Measurements from ENCODE around the gene RPS3. TPM values are rescaled to one million over a fixed set of nuclear protein-coding genes. Genes with fewer than 3 reads are reported as not detected.

Gene RPS3
- total RNA-seq, 1 experiment from 2014 or later: 2,875 TPM

DNA sequence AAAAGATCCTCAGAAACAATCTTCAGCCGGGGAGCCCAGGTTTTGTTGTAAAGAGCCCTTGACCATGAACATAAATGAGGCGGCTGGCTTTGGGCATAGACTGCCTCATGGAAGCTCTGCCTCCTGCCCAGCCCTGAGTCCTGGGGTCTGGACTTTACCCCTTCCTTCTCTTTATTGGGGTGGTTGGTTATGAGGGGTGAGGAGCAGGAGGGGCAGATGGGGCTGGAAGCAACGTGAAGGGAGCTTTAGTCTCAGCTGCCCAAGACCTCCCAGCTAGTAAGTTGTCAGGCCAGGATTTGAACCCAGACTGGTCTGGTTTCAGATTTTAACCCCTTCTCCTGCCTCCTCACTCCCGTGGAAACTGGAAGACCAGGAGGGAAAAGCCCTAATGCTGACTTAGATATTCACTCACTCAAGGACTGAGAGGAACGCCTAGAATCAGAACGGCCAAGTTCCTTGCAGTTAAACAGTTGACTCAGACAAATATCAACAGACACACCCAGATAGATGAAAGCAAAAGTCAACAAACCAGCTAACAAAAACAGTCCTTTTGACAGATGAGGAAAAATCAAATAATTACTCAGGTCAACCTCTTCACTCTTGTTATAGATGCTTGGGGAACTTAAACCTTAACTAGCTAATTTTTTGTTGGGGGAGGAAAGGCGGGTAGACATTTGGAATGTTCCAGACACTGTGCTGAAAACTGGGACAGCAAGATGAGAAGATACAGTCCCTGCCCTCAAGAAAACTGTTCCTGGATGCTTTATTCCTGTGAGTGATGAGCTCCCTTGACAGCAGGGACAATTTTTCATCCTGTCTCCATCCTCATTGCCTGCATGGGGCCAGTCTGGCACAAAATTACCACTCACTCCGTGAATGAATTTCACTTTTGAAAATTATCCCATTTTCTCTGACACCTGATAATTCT lies 27.1 kb upstream of the RPS3 start:
- no peaks in the 10 kb centered on the region for H3K27me3 ChIP-seq (replicated peaks; ENCODE audit: insufficient read depth, low read depth, low read length, poor library complexity)
- no peak overlapping the region for H3K27ac ChIP-seq (ENCODE audit: low read depth, low read length, poor library complexity, severe bottlenecking)
- CTCF ChIA-PET: interaction anchor here (0.8 to 1.2 kb wide), 2 partner anchors 32 to 92 kb away, joined by 3 read pairs; no protein-coding TSS in a partner anchor
- no peaks in the 10 kb centered on the region for H3K36me3 ChIP-seq (ENCODE audit: insufficient read depth, low read length, poor library complexity, severe bottlenecking)
- DNase-seq (ENCODE audit: low spot score): no peak
- intact Hi-C loops (cut with micrococcal nuclease; ENCODE audit: unreplicated experiment): no loop called here
- TF ChIP-seq EZH2 (IDR thresholded peaks at IDR 0.05; ENCODE audit: borderline replicate concordance, low read depth, low read length, poor library complexity, severe bottlenecking): no peak
- TF ChIP-seq, protein P1, sequence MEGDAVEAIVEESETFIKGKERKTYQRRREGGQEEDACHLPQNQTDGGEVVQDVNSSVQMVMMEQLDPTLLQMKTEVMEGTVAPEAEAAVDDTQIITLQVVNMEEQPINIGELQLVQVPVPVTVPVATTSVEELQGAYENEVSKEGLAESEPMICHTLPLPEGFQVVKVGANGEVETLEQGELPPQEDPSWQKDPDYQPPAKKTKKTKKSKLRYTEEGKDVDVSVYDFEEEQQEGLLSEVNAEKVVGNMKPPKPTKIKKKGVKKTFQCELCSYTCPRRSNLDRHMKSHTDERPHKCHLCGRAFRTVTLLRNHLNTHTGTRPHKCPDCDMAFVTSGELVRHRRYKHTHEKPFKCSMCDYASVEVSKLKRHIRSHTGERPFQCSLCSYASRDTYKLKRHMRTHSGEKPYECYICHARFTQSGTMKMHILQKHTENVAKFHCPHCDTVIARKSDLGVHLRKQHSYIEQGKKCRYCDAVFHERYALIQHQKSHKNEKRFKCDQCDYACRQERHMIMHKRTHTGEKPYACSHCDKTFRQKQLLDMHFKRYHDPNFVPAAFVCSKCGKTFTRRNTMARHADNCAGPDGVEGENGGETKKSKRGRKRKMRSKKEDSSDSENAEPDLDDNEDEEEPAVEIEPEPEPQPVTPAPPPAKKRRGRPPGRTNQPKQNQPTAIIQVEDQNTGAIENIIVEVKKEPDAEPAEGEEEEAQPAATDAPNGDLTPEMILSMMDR (conservative IDR thresholded peaks at IDR 0.05; ENCODE audit: low read depth, low read length): no peak
- POLR2A ChIA-PET (ENCODE audit: low non-redundant PET): interaction anchor here (0.5 kb wide), 1 partner anchor 8 kb away, joined by 9 read pairs; no protein-coding TSS in a partner anchor
- no peaks in the 10 kb centered on the region for H3K4me1 ChIP-seq (ENCODE audit: insufficient read depth, low read length, poor library complexity, severe bottlenecking)
- H3K4me3 ChIP-seq (ENCODE audit: low read depth, low read length, poor library complexity, severe bottlenecking): no peak overlapping the region
- H3K9me3 ChIP-seq (ENCODE audit: low read depth, low read length, poor library complexity, severe bottlenecking): no peaks in the 10 kb centered on the region
- no TSS peak for BruUV-seq (replicated peaks)

GRCh38 chr11:75373201-75373600 lies 26.1 kb upstream of the RPS3 start:
- BruUV-seq (replicated peaks): no TSS peak
- no peaks in the 10 kb centered on the region for H3K9me3 ChIP-seq (ENCODE audit: low read depth, low read length, poor library complexity, severe bottlenecking)
- ChIA-PET CTCF (interaction anchor here (0.8 to 1.2 kb wide), 2 partner anchors 33 to 93 kb away, joined by 3 read pairs; no protein-coding TSS in a partner anchor), POLR2A (ENCODE audit: low non-redundant PET) (no interaction called here)
- H3K27me3 ChIP-seq (replicated peaks; ENCODE audit: insufficient read depth, low read depth, low read length, poor library complexity): no peaks in the 10 kb centered on the region
- TF ChIP-seq, protein P1 (conservative IDR thresholded peaks at IDR 0.05; ENCODE audit: low read depth, low read length): no peak
- no peak for TF ChIP-seq EZH2 (IDR thresholded peaks at IDR 0.05; ENCODE audit: borderline replicate concordance, low read depth, low read length, poor library complexity, severe bottlenecking)
- intact Hi-C loops (cut with micrococcal nuclease; ENCODE audit: unreplicated experiment): no loop called here
- DNase-seq (ENCODE audit: low spot score): no peak
- H3K4me1 ChIP-seq (ENCODE audit: insufficient read depth, low read length, poor library complexity, severe bottlenecking): no peaks in the 10 kb centered on the region
- H3K36me3 ChIP-seq (ENCODE audit: insufficient read depth, low read length, poor library complexity, severe bottlenecking): no peaks in the 10 kb centered on the region
- no peak overlapping the region for H3K27ac ChIP-seq (ENCODE audit: low read depth, low read length, poor library complexity, severe bottlenecking)
- no peak overlapping the region for H3K4me3 ChIP-seq (ENCODE audit: low read depth, low read length, poor library complexity, severe bottlenecking)

GRCh38 chr11:75374646-75375045 lies 24.7 kb upstream of the RPS3 start:
- Histone ChIP-seq H3K27me3 (replicated peaks; ENCODE audit: insufficient read depth, low read depth, low read length, poor library complexity) (no peaks in the 10 kb centered on the region), H3K4me1 (ENCODE audit: insufficient read depth, low read length, poor library complexity, severe bottlenecking) (no peaks in the 10 kb centered on the region), H3K36me3 (ENCODE audit: insufficient read depth, low read length, poor library complexity, severe bottlenecking) (no peaks in the 10 kb centered on the region), H3K4me3 (ENCODE audit: low read depth, low read length, poor library complexity, severe bottlenecking) (no peak overlapping the region), H3K9me3 (ENCODE audit: low read depth, low read length, poor library complexity, severe bottlenecking) (no peaks in the 10 kb centered on the region), H3K27ac (ENCODE audit: low read depth, low read length, poor library complexity, severe bottlenecking) (no peak overlapping the region)
- TF ChIP-seq, protein P1 (conservative IDR thresholded peaks at IDR 0.05; ENCODE audit: low read depth, low read length): no peak
- TF ChIP-seq EZH2 (IDR thresholded peaks at IDR 0.05; ENCODE audit: borderline replicate concordance, low read depth, low read length, poor library complexity, severe bottlenecking): no peak
- CTCF ChIA-PET: no interaction called here
- POLR2A ChIA-PET (ENCODE audit: low non-redundant PET): no interaction called here
- no peak for DNase-seq (ENCODE audit: low spot score)
- intact Hi-C loops (cut with micrococcal nuclease; ENCODE audit: unreplicated experiment): no loop called here
- BruUV-seq (replicated peaks): no TSS peak
